B cell (primary cell): Measurements from ENCODE around the gene PBXIP1. TPM values are rescaled to one million over a fixed set of nuclear protein-coding genes. Genes with fewer than 3 reads are reported as not detected.

ENCODE experiments used
- polyA plus RNA-seq: library from polyadenylated mRNA; depleted of rRNA; stranded (reverse); fragments of >200 nt; gene quantifications from 2 replicates; pipeline ENCODE4 v1.2.3, GENCODE V29; 2012
- small RNA-seq: library from RNA; depleted of rRNA; stranded (forward); fragments of <200 nt; gene quantifications from one replicate; pipeline ENCODE3, GENCODE V24; 2012; ENCODE audit warnings: low replicate concordance, low read depth; ENCODE audit not compliant: insufficient read length
- total RNA-seq, 2 donors: library from RNA; stranded (reverse); fragments of 120-200 nt in 1 of 2; gene quantifications; 1 replicate in 1 of 2; 2 replicates in 1 of 2; pipeline versions ENCODE4 v1.2.3 to v1.2.4, GENCODE V29; 2013 to 2022

The PBXIP1 gene
- total and polyA plus RNA-seq, 2 donors (not counting 1 experiment from before 2014, with no cell fraction given), result 77.6 to 212 TPM

Small RNA genes lying within 50 kb of the gene (small RNA-seq; reads per million reads assigned to genes)
- gene MIR4258 (not detected), gene RF00017 (not detected)

Other genes starting within 250 kb of the PBXIP1 start
- gene KCNN3, start 85.8 kb downstream of the PBXIP1 start, total RNA-seq, result 0.17 and 0.29 TPM in 2 replicates
- 0.56 and 0.82 TPM in 2 replicates for gene KCNN3, start 85.8 kb downstream of the PBXIP1 start, polyA plus RNA-seq
- gene PMVK, start 19.4 kb downstream of the PBXIP1 start, total RNA-seq, result 15.0 TPM in 2 replicates
- 11.9 and 15.4 TPM in 2 replicates for gene PMVK, start 19.4 kb downstream of the PBXIP1 start, polyA plus RNA-seq
- gene PYGO2, start 5.7 kb upstream of the PBXIP1 start, total RNA-seq, result 47.5 and 52.7 TPM in 2 replicates
- 13.0 and 22.2 TPM in 2 replicates for gene PYGO2, start 5.7 kb upstream of the PBXIP1 start, polyA plus RNA-seq
- gene SHC1, start 14.6 kb upstream of the PBXIP1 start, total RNA-seq, result 59.0 and 61.4 TPM in 2 replicates
- 50.1 and 64.0 TPM in 2 replicates for gene SHC1, start 14.6 kb upstream of the PBXIP1 start, polyA plus RNA-seq
- 16.8 and 17.5 TPM in 2 replicates for gene CKS1B, start 18.6 kb upstream of the PBXIP1 start, total RNA-seq
- 24.4 and 33.0 TPM in 2 replicates for gene CKS1B, start 18.6 kb upstream of the PBXIP1 start, polyA plus RNA-seq
- 49.6 and 51.4 TPM in 2 replicates for gene FLAD1, start 27.2 kb upstream of the PBXIP1 start, total RNA-seq
- 68.9 and 83.0 TPM in 2 replicates for gene FLAD1, start 27.2 kb upstream of the PBXIP1 start, polyA plus RNA-seq
- 1.7 and 2.0 TPM in 2 replicates for gene LENEP, start 37.5 kb upstream of the PBXIP1 start, total RNA-seq
- not detected in 2 replicates for gene LENEP, start 37.5 kb upstream of the PBXIP1 start, polyA plus RNA-seq
- 55.7 and 66.0 TPM in 2 replicates for gene ZBTB7B, start 46.7 kb upstream of the PBXIP1 start, total RNA-seq
- gene ZBTB7B, start 46.7 kb upstream of the PBXIP1 start, polyA plus RNA-seq, result 56.4 and 67.3 TPM in 2 replicates
- 0.89 and 0.90 TPM in 2 replicates for gene DCST2, start 77.7 kb upstream of the PBXIP1 start, total RNA-seq
- 2.9 and 5.4 TPM in 2 replicates for gene DCST2, start 77.7 kb upstream of the PBXIP1 start, polyA plus RNA-seq
- gene DCST1, start 77.7 kb upstream of the PBXIP1 start, total RNA-seq, result not detected in 2 replicates
- 0.22 and 0.52 TPM in 2 replicates for gene DCST1, start 77.7 kb upstream of the PBXIP1 start, polyA plus RNA-seq
- gene ADAM15, start 95.2 kb upstream of the PBXIP1 start, total RNA-seq, result 14.6 and 17.0 TPM in 2 replicates
- 28.4 and 35.1 TPM in 2 replicates for gene ADAM15, start 95.2 kb upstream of the PBXIP1 start, polyA plus RNA-seq
- gene EFNA4, start 107.6 kb upstream of the PBXIP1 start, total RNA-seq, result 8.4 and 9.9 TPM in 2 replicates
- 6.5 and 10.6 TPM in 2 replicates for gene EFNA4, start 107.6 kb upstream of the PBXIP1 start, polyA plus RNA-seq
- 1.6 and 3.7 TPM in 2 replicates for gene EFNA3, start 122.7 kb upstream of the PBXIP1 start, total RNA-seq
- 1.8 and 3.2 TPM in 2 replicates for gene EFNA3, start 122.7 kb upstream of the PBXIP1 start, polyA plus RNA-seq
- gene EFNA1, start 171.8 kb upstream of the PBXIP1 start, total RNA-seq, result 0.56 TPM in 1 of 2 replicates, not detected in the other
- 0.28 and 1.5 TPM in 2 replicates for gene EFNA1, start 171.8 kb upstream of the PBXIP1 start, polyA plus RNA-seq
- gene SLC50A1, start 179.8 kb upstream of the PBXIP1 start, total RNA-seq, result 61.3 and 62.8 TPM in 2 replicates
- 86.8 and 109 TPM in 2 replicates for gene SLC50A1, start 179.8 kb upstream of the PBXIP1 start, polyA plus RNA-seq
- 39.9 and 41.7 TPM in 2 replicates for gene DPM3, start 184.4 kb upstream of the PBXIP1 start, total RNA-seq
- 68.0 and 97.3 TPM in 2 replicates for gene DPM3, start 184.4 kb upstream of the PBXIP1 start, polyA plus RNA-seq
- 136 and 151 TPM in 2 replicates for gene KRTCAP2, start 217.2 kb upstream of the PBXIP1 start, total RNA-seq
- 190 and 259 TPM in 2 replicates for gene KRTCAP2, start 217.2 kb upstream of the PBXIP1 start, polyA plus RNA-seq
- 1.3 and 2.6 TPM in 2 replicates for gene TRIM46, start 217.8 kb upstream of the PBXIP1 start, total RNA-seq
- gene TRIM46, start 217.8 kb upstream of the PBXIP1 start, polyA plus RNA-seq, result 3.4 TPM in 2 replicates